ENCODE results near the gene C20orf202.

- TF ChIP-seq POLR2AphosphoS5 (IDR thresholded peaks at IDR 0.05) (no peak), CTCF (IDR thresholded peaks at IDR 0.05) (no peak), EP300 (IDR thresholded peaks at IDR 0.05) (no peak)
These were observed 40.1 kb upstream of the C20orf202 start for GRCh38 chr20:1163105-1163504.

Measured in esophagus muscularis mucosa (tissue), 4 donors.